Chondrocyte (in vitro differentiated cells): Measurements from ENCODE around the gene FRMD7. TPM values are rescaled to one million over a fixed set of nuclear protein-coding genes. Genes with fewer than 3 reads are reported as not detected.
"Not testable (repeated sequence)": the region's sequence is repeated elsewhere in the genome, so short reads cannot be mapped to it uniquely, and the experiment has no call there.

ENCODE experiments used
- DNase-seq: peaks from one replicate; pipeline ENCODE4 v3.0.0; 2021; ENCODE audit warnings: mixed read lengths, low spot score
- H3K27ac Mint-ChIP-seq: one replicate; pipeline ENCODE4 v1.8.0; 2021; ENCODE audit warnings: mild to moderate bottlenecking, moderate library complexity, mixed read lengths; ENCODE audit not compliant: unreplicated experiment
- H3K27me3 Mint-ChIP-seq: 2 replicates; pipeline ENCODE4 v1.8.0; 2021; ENCODE audit warnings: low read depth, mixed read lengths
- H3K36me3 Mint-ChIP-seq: 2 replicates; pipeline ENCODE4 v1.8.0; 2021; ENCODE audit warnings: low read depth, mixed read lengths
- H3K4me1 Mint-ChIP-seq: 2 replicates; pipeline ENCODE4 v1.8.0; 2021; ENCODE audit warnings: low read depth, mild to moderate bottlenecking, mixed read lengths
- H3K4me3 Mint-ChIP-seq: one replicate; pipeline ENCODE4 v1.8.0; 2021; ENCODE audit warnings: mild to moderate bottlenecking, moderate library complexity, mixed read lengths; ENCODE audit not compliant: unreplicated experiment
- H3K9me3 Mint-ChIP-seq: 2 replicates; pipeline ENCODE4 v1.8.0; 2021; ENCODE audit warnings: low read depth, mixed read lengths
- CTCF ChIP-seq: fragments of 200-600 bp; sonication (generic); IDR thresholded peaks from 2 replicates; pipeline ENCODE4 v1.5.0; 2021; ENCODE audit warnings: antibody characterized with exemption, mild to moderate bottlenecking, moderate library complexity
- total RNA-seq: library from RNA; stranded (reverse); gene quantifications from 3 replicates; pipeline ENCODE4 v1.2.1, GENCODE V29; 2021

Gene FRMD7
- total RNA-seq, 1 donor from 2014 or later, result 0.25 TPM

- Mint-ChIP-seq H3K36me3 (no peaks in the 10 kb centered on the region), H3K9me3 (no peaks in the 10 kb centered on the region), H3K27me3 (no peaks in the 10 kb centered on the region), H3K4me3 (no peak overlapping the region), H3K4me1 (peaks cover 44% of the 10 kb centered on the region), H3K27ac (no peak overlapping the region)
- DNase-seq, result no peak
- no peak for TF ChIP-seq CTCF
Measured at GRCh38 chrX:132115792-132116191, 12.0 kb downstream of the FRMD7 start.

- Mint-ChIP-seq H3K4me1 (peaks cover 32% of the 10 kb centered on the region), H3K36me3 (no peaks in the 10 kb centered on the region), H3K9me3 (no peaks in the 10 kb centered on the region), H3K4me3 (no peak overlapping the region), H3K27me3 (no peaks in the 10 kb centered on the region), H3K27ac (no peak overlapping the region)
- DNase-seq, result no peak
- no peak for TF ChIP-seq CTCF
Measured at GRCh38 chrX:132114607-132115006, 13.2 kb downstream of the FRMD7 start.

GRCh38 chrX:132107291-132107690, 20.5 kb downstream of the FRMD7 start:
- Mint-ChIP-seq H3K4me1 (peaks cover 15% of the 10 kb centered on the region), H3K27ac (no peak overlapping the region), H3K36me3 (no peaks in the 10 kb centered on the region), H3K9me3 (no peaks in the 10 kb centered on the region), H3K27me3 (no peaks in the 10 kb centered on the region), H3K4me3 (no peak overlapping the region)
- TF ChIP-seq CTCF, result no peak
- no peak for DNase-seq

GRCh38 chrX:132101799-132102198, 26.0 kb downstream of the FRMD7 start:
- H3K4me1 Mint-ChIP-seq, result peaks cover 2% of the 10 kb centered on the region
- TF ChIP-seq CTCF, result no peak
- no peaks in the 10 kb centered on the region for H3K27me3 Mint-ChIP-seq
- H3K27ac Mint-ChIP-seq, result no peak overlapping the region
- H3K36me3 Mint-ChIP-seq, result no peaks in the 10 kb centered on the region
- no peak for DNase-seq
- no peak overlapping the region for H3K4me3 Mint-ChIP-seq
- no peaks in the 10 kb centered on the region for H3K9me3 Mint-ChIP-seq

GRCh38 chrX:132101206-132101605, 26.6 kb downstream of the FRMD7 start:
- Mint-ChIP-seq H3K4me1 (no peaks in the 10 kb centered on the region), H3K27ac (no peak overlapping the region), H3K4me3 (no peak overlapping the region), H3K27me3 (no peaks in the 10 kb centered on the region), H3K36me3 (no peaks in the 10 kb centered on the region), H3K9me3 (no peaks in the 10 kb centered on the region)
- no peak for DNase-seq
- no peak for TF ChIP-seq CTCF

- H3K4me1 Mint-ChIP-seq, H3K36me3 Mint-ChIP-seq, DNase-seq, H3K4me3 Mint-ChIP-seq, H3K27me3 Mint-ChIP-seq, H3K27ac Mint-ChIP-seq, H3K9me3 Mint-ChIP-seq: not testable (repeated sequence)
Measured at GRCh38 chrX:132098704-132099103, 29.1 kb downstream of the FRMD7 start.
